ENCODE data around the gene BTBD3.

The BTBD3 gene

GRCh38 chr20:11895861-11896387 is 21.8 kb upstream of the BTBD3 start:
- peaks cover 2 to 3% of the 10 kb centered on the region in 2 experiments for H3K4me1 ChIP-seq (ENCODE audit: control insufficient read depth in 1 of 2, insufficient read depth in 2 of 2, low read length in 2 of 2)
- H3K23ac ChIP-seq (ENCODE audit: low read length), result no peak overlapping the region
- no peaks in the 10 kb centered on the region for H3K27me3 ChIP-seq (ENCODE audit: insufficient read depth, low read length)
- H2BK120ac ChIP-seq (ENCODE audit: insufficient read depth, low read length, poor library complexity), result no peak overlapping the region
- no peak overlapping the region for H4K12ac ChIP-seq (ENCODE audit: low read depth, low read length)
- H2AK5ac ChIP-seq (ENCODE audit: low read length), result no peak overlapping the region
- no CpG with 5 or more reads among the region's 6 CpGs for WGBS (ENCODE audit: extremely low coverage, insufficient coverage, insufficient read length)
- H3K9me3 ChIP-seq (ENCODE audit: insufficient read depth, low read depth, low read length), result no peaks in the 10 kb centered on the region
- H3K4me2 ChIP-seq (ENCODE audit: low read length), result no peak overlapping the region
- H3K79me1 ChIP-seq (ENCODE audit: low read length), result peaks cover 11% of the 10 kb centered on the region
- no peak overlapping the region for H4K91ac ChIP-seq (ENCODE audit: low read depth, low read length)
- H2AFZ ChIP-seq (ENCODE audit: insufficient read depth, low read length, poor library complexity), result no peak overlapping the region
- no peak overlapping the region for H3K27ac ChIP-seq (ENCODE audit: low read depth, low read length)
- H3K79me2 ChIP-seq (ENCODE audit: control insufficient read depth, insufficient read depth, low read length, poor library complexity), result peaks cover 23% of the 10 kb centered on the region
- no peak for DNase-seq
- H3K9ac ChIP-seq (ENCODE audit: low read length), result no peak overlapping the region
- no peaks in the 10 kb centered on the region for H3K36me3 ChIP-seq (ENCODE audit: control insufficient read depth in 1 of 2, insufficient read depth in 2 of 2, low read length in 2 of 2)
- no peak overlapping the region for H3K14ac ChIP-seq (ENCODE audit: low read length)
- no peak overlapping the region for H3K4me3 ChIP-seq (ENCODE audit: low read depth, low read length)
- no peak overlapping the region for H4K8ac ChIP-seq (ENCODE audit: low read depth, low read length)
- H2BK12ac ChIP-seq (ENCODE audit: low read length), result no peak overlapping the region
- H3K18ac ChIP-seq (ENCODE audit: low read length), result no peak overlapping the region
- peak overlapping the region; percentile 97 for H3K4ac ChIP-seq (ENCODE audit: low read depth, low read length)
- no peak overlapping the region for H2BK5ac ChIP-seq (ENCODE audit: low read depth, low read length, poor library complexity)

GRCh38 chr20:11901127-11901526 is 16.6 kb upstream of the BTBD3 start:
- H3K9me3 ChIP-seq (ENCODE audit: insufficient read depth, low read depth, low read length), result no peaks in the 10 kb centered on the region
- no peak overlapping the region for H4K8ac ChIP-seq (ENCODE audit: low read depth, low read length)
- peaks cover 2% of the 10 kb centered on the region for H3K79me1 ChIP-seq (ENCODE audit: low read length)
- peaks cover 13% of the 10 kb centered on the region for H3K79me2 ChIP-seq (ENCODE audit: control insufficient read depth, insufficient read depth, low read length, poor library complexity)
- peaks cover 4% of the 10 kb centered on the region in 2 experiments for H3K36me3 ChIP-seq (ENCODE audit: control insufficient read depth in 1 of 2, insufficient read depth in 2 of 2, low read length in 2 of 2)
- no peak overlapping the region for H3K23ac ChIP-seq (ENCODE audit: low read length)
- no peak for DNase-seq
- no CpG with 5 or more reads among the region's 3 CpGs for WGBS (ENCODE audit: extremely low coverage, insufficient coverage, insufficient read length)
- no peak overlapping the region for H2AFZ ChIP-seq (ENCODE audit: insufficient read depth, low read length, poor library complexity)
- no peak overlapping the region for H3K9ac ChIP-seq (ENCODE audit: low read length)
- no peak overlapping the region for H3K4me3 ChIP-seq (ENCODE audit: low read depth, low read length)
- no peak overlapping the region for H3K18ac ChIP-seq (ENCODE audit: low read length)
- no peak overlapping the region for H4K12ac ChIP-seq (ENCODE audit: low read depth, low read length)
- H3K4me1 ChIP-seq (ENCODE audit: control insufficient read depth in 1 of 2, insufficient read depth in 2 of 2, low read length in 2 of 2), result peaks cover 6 to 10% of the 10 kb centered on the region in 2 experiments
- no peak overlapping the region for H4K91ac ChIP-seq (ENCODE audit: low read depth, low read length)
- no peak overlapping the region for H2BK12ac ChIP-seq (ENCODE audit: low read length)
- H3K27me3 ChIP-seq (ENCODE audit: insufficient read depth, low read length), result no peaks in the 10 kb centered on the region
- H2AK5ac ChIP-seq (ENCODE audit: low read length), result no peak overlapping the region
- peak overlapping the region; percentile 67 for H3K4ac ChIP-seq (ENCODE audit: low read depth, low read length)
- H3K27ac ChIP-seq (ENCODE audit: low read depth, low read length), result no peak overlapping the region
- no peak overlapping the region for H3K14ac ChIP-seq (ENCODE audit: low read length)
- no peak overlapping the region for H2BK120ac ChIP-seq (ENCODE audit: insufficient read depth, low read length, poor library complexity)
- H3K4me2 ChIP-seq (ENCODE audit: low read length), result no peak overlapping the region
- H2BK5ac ChIP-seq (ENCODE audit: low read depth, low read length, poor library complexity), result no peak overlapping the region

GRCh38 chr20:11902285-11902697 is 15.4 kb upstream of the BTBD3 start:
- Histone ChIP-seq H4K91ac (ENCODE audit: low read depth, low read length) (no peak overlapping the region), H3K27me3 (ENCODE audit: insufficient read depth, low read length) (no peaks in the 10 kb centered on the region), H2AFZ (ENCODE audit: insufficient read depth, low read length, poor library complexity) (no peak overlapping the region), H2BK120ac (ENCODE audit: insufficient read depth, low read length, poor library complexity) (no peak overlapping the region), H3K14ac (ENCODE audit: low read length) (no peak overlapping the region), H2BK5ac (ENCODE audit: low read depth, low read length, poor library complexity) (no peak overlapping the region), H2BK12ac (ENCODE audit: low read length) (no peak overlapping the region), H3K4me2 (ENCODE audit: low read length) (no peak overlapping the region), H3K4ac (ENCODE audit: low read depth, low read length) (peak overlapping the region; percentile 91), H3K4me1 (ENCODE audit: control insufficient read depth in 1 of 2, insufficient read depth in 2 of 2, low read length in 2 of 2) (peaks cover 6 to 11% of the 10 kb centered on the region in 2 experiments), H3K79me1 (ENCODE audit: low read length) (peaks cover 2% of the 10 kb centered on the region), H3K18ac (ENCODE audit: low read length) (no peak overlapping the region), H3K9ac (ENCODE audit: low read length) (no peak overlapping the region), H3K27ac (ENCODE audit: low read depth, low read length) (no peak overlapping the region), H2AK5ac (ENCODE audit: low read length) (no peak overlapping the region), H4K8ac (ENCODE audit: low read depth, low read length) (no peak overlapping the region), H4K12ac (ENCODE audit: low read depth, low read length) (no peak overlapping the region), H3K23ac (ENCODE audit: low read length) (no peak overlapping the region), H3K36me3 (ENCODE audit: control insufficient read depth in 1 of 2, insufficient read depth in 2 of 2, low read length in 2 of 2) (peaks cover 5 to 6% of the 10 kb centered on the region in 2 experiments), H3K9me3 (ENCODE audit: insufficient read depth, low read depth, low read length) (no peaks in the 10 kb centered on the region), H3K79me2 (ENCODE audit: control insufficient read depth, insufficient read depth, low read length, poor library complexity) (peaks cover 16% of the 10 kb centered on the region), H3K4me3 (ENCODE audit: low read depth, low read length) (no peak overlapping the region)
- no peak for DNase-seq
- WGBS (ENCODE audit: extremely low coverage, insufficient coverage, insufficient read length), result no CpG with 5 or more reads among the region's 2 CpGs

- peak overlapping the region; percentile 40 for H3K27ac ChIP-seq (ENCODE audit: low read depth, low read length)
- H3K36me3 ChIP-seq (ENCODE audit: control insufficient read depth in 1 of 2, insufficient read depth in 2 of 2, low read length in 2 of 2), result peaks cover 6 to 9% of the 10 kb centered on the region in 2 experiments
- H3K9me3 ChIP-seq (ENCODE audit: insufficient read depth, low read depth, low read length), result no peaks in the 10 kb centered on the region
- peaks cover 6 to 13% of the 10 kb centered on the region in 2 experiments for H3K4me1 ChIP-seq (ENCODE audit: control insufficient read depth in 1 of 2, insufficient read depth in 2 of 2, low read length in 2 of 2)
- peak overlapping the region; percentile 50 for H2BK12ac ChIP-seq (ENCODE audit: low read length)
- H4K8ac ChIP-seq (ENCODE audit: low read depth, low read length), result no peak overlapping the region
- WGBS (ENCODE audit: extremely low coverage, insufficient coverage, insufficient read length), result no CpG with 5 or more reads among the region's 6 CpGs
- H3K18ac ChIP-seq (ENCODE audit: low read length), result no peak overlapping the region
- H4K12ac ChIP-seq (ENCODE audit: low read depth, low read length), result no peak overlapping the region
- H3K27me3 ChIP-seq (ENCODE audit: insufficient read depth, low read length), result no peaks in the 10 kb centered on the region
- no peak overlapping the region for H3K4me3 ChIP-seq (ENCODE audit: low read depth, low read length)
- H4K91ac ChIP-seq (ENCODE audit: low read depth, low read length), result peak overlapping the region; percentile 2
- no peak overlapping the region for H2AFZ ChIP-seq (ENCODE audit: insufficient read depth, low read length, poor library complexity)
- H3K14ac ChIP-seq (ENCODE audit: low read length), result no peak overlapping the region
- peaks cover 2% of the 10 kb centered on the region for H3K79me1 ChIP-seq (ENCODE audit: low read length)
- no peak for DNase-seq
- H3K4me2 ChIP-seq (ENCODE audit: low read length), result no peak overlapping the region
- H3K23ac ChIP-seq (ENCODE audit: low read length), result no peak overlapping the region
- H2BK120ac ChIP-seq (ENCODE audit: insufficient read depth, low read length, poor library complexity), result no peak overlapping the region
- H3K9ac ChIP-seq (ENCODE audit: low read length), result no peak overlapping the region
- H2BK5ac ChIP-seq (ENCODE audit: low read depth, low read length, poor library complexity), result no peak overlapping the region
- H3K79me2 ChIP-seq (ENCODE audit: control insufficient read depth, insufficient read depth, low read length, poor library complexity), result peaks cover 13% of the 10 kb centered on the region
- H2AK5ac ChIP-seq (ENCODE audit: low read length), result no peak overlapping the region
- H3K4ac ChIP-seq (ENCODE audit: low read depth, low read length), result peak overlapping the region; percentile 94
Measured at GRCh38 chr20:11905460-11906179, 12.1 kb upstream of the BTBD3 start.

Data from trophoblast cell (in vitro differentiated cells and primary cell).